Omental fat pad (tissue), 4 donors: ENCODE results near the gene DKK2. TPM values are rescaled to one million over a fixed set of nuclear protein-coding genes. Genes with fewer than 3 reads are reported as not detected.

Source experiments
- ATAC-seq: fragments of 150-250 bp; one replicate; pipeline ENCODE4 v1.9.1; 2016; ENCODE audit warnings: mild to moderate bottlenecking, moderate library complexity; ENCODE audit not compliant: low FRiP score
- DNase-seq: peaks from one replicate; pipeline ENCODE4 v3.0.0-alpha.2; 2019; ENCODE audit warnings: low spot score
- total RNA-seq, 4 donors: library from RNA; depleted of rRNA; stranded (reverse); fragments of >200 nt; gene quantifications; one replicate each; pipeline ENCODE4 v1.1.0, GENCODE V29; 2016
- TF ChIP-seq, protein P1 (sequence below), 3 donors: fragments of 450-650 bp; IDR thresholded peaks; one replicate each; pipeline ENCODE4 v1.5.1; 2016 to 2017; ENCODE audit warnings: antibody characterized with exemption in 3 of 3, mild to moderate bottlenecking in 3 of 3, moderate library complexity in 2 of 3

Gene DKK2
- total RNA-seq, 4 donors from 2014 or later, result 0.28 to 1.3 (median 0.67) TPM

DNA sequence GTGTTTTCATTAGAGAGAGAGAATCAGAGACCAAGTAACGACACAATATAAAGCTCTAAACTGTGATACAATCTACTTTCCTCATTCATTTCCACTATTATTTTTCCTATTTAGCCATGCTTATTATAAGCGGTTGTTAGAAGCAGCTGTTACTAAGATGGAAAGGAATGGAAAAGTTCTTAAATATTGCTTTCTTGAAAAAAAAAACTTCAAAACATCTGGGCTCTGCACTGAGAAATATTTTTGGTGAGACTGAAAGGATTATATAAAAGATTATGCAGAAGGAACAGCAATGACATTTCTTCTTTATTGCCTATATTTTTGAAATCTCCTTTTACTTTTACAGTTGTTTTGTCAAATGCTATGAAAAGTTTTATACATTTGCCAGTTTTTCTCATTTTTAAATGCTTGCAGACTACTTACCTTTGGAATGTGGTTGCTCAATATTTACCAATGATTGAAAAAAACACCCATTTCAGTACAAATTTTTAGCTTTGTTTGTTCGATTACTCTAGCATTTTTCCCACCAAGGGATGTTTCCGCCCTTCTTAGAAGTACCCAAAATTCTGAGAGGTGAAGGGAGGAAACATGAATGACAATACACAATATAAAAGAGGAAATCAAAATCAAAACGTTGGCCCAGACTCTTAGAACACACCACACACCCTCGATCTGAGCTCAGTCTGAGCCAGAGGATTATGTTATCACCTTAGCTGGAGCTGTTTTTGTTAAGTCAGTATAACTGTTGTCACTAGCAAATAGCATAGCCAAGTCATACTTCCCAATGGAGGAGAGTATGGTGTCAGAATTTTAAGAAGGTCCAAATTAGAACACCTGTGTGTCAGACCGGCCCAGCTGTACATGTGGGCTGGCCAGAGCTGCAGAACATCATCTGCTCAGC, 18.4 kb downstream of the DKK2 start:
- ATAC-seq, result peak; percentile 62

GRCh38 chr4:107011312-107011711, 24.8 kb downstream of the DKK2 start:
- ATAC-seq, result no peak
- TF ChIP-seq, protein P1, sequence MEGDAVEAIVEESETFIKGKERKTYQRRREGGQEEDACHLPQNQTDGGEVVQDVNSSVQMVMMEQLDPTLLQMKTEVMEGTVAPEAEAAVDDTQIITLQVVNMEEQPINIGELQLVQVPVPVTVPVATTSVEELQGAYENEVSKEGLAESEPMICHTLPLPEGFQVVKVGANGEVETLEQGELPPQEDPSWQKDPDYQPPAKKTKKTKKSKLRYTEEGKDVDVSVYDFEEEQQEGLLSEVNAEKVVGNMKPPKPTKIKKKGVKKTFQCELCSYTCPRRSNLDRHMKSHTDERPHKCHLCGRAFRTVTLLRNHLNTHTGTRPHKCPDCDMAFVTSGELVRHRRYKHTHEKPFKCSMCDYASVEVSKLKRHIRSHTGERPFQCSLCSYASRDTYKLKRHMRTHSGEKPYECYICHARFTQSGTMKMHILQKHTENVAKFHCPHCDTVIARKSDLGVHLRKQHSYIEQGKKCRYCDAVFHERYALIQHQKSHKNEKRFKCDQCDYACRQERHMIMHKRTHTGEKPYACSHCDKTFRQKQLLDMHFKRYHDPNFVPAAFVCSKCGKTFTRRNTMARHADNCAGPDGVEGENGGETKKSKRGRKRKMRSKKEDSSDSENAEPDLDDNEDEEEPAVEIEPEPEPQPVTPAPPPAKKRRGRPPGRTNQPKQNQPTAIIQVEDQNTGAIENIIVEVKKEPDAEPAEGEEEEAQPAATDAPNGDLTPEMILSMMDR (IDR thresholded peaks at IDR 0.05), result no peak
- no peak for DNase-seq

More for the DNA sequence above, 18.4 kb downstream of the DKK2 start:
- TF ChIP-seq, protein P1 (IDR thresholded peaks at IDR 0.05), result no peak
- no peak for DNase-seq

GRCh38 chr4:107009196-107009968, 26.7 kb downstream of the DKK2 start:
- TF ChIP-seq, protein P1 (IDR thresholded peaks at IDR 0.05), result no peak
- DNase-seq (no peak), ATAC-seq (no peak)

DNA sequence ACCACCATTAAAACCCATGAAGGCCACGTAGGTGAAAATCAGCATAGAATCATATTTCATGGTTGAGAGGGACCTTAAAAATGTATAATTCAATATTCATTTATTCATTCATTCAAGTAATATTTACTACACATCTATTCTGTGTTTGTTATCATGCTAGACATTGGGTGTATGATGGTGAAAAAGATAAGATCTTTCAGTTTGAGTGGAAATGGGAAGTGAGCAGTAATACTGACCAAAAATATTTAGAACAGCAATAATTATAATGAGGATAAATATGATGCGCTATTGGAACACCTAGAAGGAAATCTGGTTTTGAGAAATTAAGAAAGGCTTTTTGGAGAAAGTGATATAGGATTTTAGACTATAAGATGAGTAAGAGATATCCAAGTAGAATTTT, 28.0 kb downstream of the DKK2 start:
- ATAC-seq, result no peak
- no peak for DNase-seq
- TF ChIP-seq, protein P1 (IDR thresholded peaks at IDR 0.05), result no peak

GRCh38 chr4:107006218-107006617, 29.9 kb downstream of the DKK2 start:
- TF ChIP-seq, protein P1 (IDR thresholded peaks at IDR 0.05), result no peak
- no peak for ATAC-seq
- DNase-seq, result no peak

- TF ChIP-seq, protein P1 (IDR thresholded peaks at IDR 0.05), result no peak
- ATAC-seq (no peak), DNase-seq (no peak)
Observed at GRCh38 chr4:106996490-106996889, 39.6 kb downstream of the DKK2 start.
